A549 (cell line): ENCODE measurements around the gene PSD2. TPM values are rescaled to one million over a fixed set of nuclear protein-coding genes. Genes with fewer than 3 reads are reported as not detected.

ENCODE experiments used
- ATAC-seq, 2 experiments: fragments of 200-7000 bp in 1 of 2; fragments of >200 bp in 1 of 2; cut with Nextera tagmentation in 1 of 2; cut with Tn5 transposase in 1 of 2; 3 replicates each; pipeline versions ENCODE4 v1.8.0 to v1.9.1; 2018 to 2020; ENCODE audit warnings: mild to moderate bottlenecking in 1 of 2, moderate library complexity in 1 of 2
- CTCF ChIA-PET: fragments of 300-600 bp; sonication (Branson Sonifier 250); formaldehyde crosslinking; extraction: SDS; loops from one replicate; lab custom pipeline; 2021; ENCODE audit warnings: antibody characterized with exemption, inconsistent platforms; lab: Yijun Ruan, JAX
- POLR2A ChIA-PET: fragments of 350-600 bp; formaldehyde crosslinking; extraction: SDS; loops from one replicate; lab custom pipeline; 2021; ENCODE audit warnings: antibody characterized with exemption, inconsistent platforms; lab: Yijun Ruan, JAX
- DNase-seq, 2 experiments: peaks; one replicate each; pipeline versions ENCODE4 v3.0.0 to v3.0.0-alpha.2; 2011 to 2016; ENCODE audit warnings: low read depth in 1 of 2, low spot score in 1 of 2
- FAIRE-seq: peaks from 2 replicates; lab custom pipeline; 2011; peaks lifted over from hg19 to GRCh38; lab: Jason Lieb, UNC
- H3K27ac ChIP-seq, 2 experiments: fragments of >200 bp; sonication (Bioruptor Twin); formaldehyde crosslinking; 3 replicates each; pipeline ENCODE4 v1.5.1; 2016 to 2017
- H3K4me1 ChIP-seq: fragments of >200 bp; sonication (Bioruptor Twin); formaldehyde crosslinking; 3 replicates; pipeline ENCODE4 v1.6.1; 2016
- H3K4me2 ChIP-seq: fragments of >200 bp; sonication (Bioruptor Twin); formaldehyde crosslinking; 3 replicates; pipeline ENCODE4 v1.6.1; 2016
- H3K4me3 ChIP-seq: fragments of >200 bp; sonication (Bioruptor Twin); formaldehyde crosslinking; 3 replicates; pipeline ENCODE4 v1.5.1; 2016
- H3K9me3 ChIP-seq: fragments of >200 bp; sonication (Bioruptor Twin); formaldehyde crosslinking; 3 replicates; pipeline ENCODE4 v1.6.1; 2016
- BHLHE40 ChIP-seq: IDR thresholded peaks from 2 replicates; pipeline ENCODE4 v1.6.1; 2012; ENCODE audit warnings: low read depth, low read length, inconsistent platforms
- CBX8 ChIP-seq: fragments of 200-600 bp; sonication (generic); IDR thresholded peaks from 2 replicates; pipeline ENCODE4 v1.6.1; 2016
- EP300 ChIP-seq, 2 experiments: fragments of >200 bp; sonication (Bioruptor Twin); formaldehyde crosslinking; IDR thresholded peaks; 2 replicates in 1 of 2; 3 replicates in 1 of 2; pipeline ENCODE4 v1.6.1; 2016 to 2017
- ESRRA ChIP-seq: fragments of 150-350 bp; IDR thresholded peaks from 2 replicates; pipeline ENCODE4 v1.6.1; 2014; ENCODE audit warnings: mild to moderate bottlenecking, low read length, borderline replicate concordance
- FOSB ChIP-seq: fragments of 250-450 bp; sonication (Bioruptor Pico); IDR thresholded peaks from 2 replicates; pipeline ENCODE4 v1.5.0; 2020; ENCODE audit warnings: mild to moderate bottlenecking, moderate library complexity
- FOXS1 ChIP-seq: fragments of 250-450 bp; sonication (Bioruptor Pico); IDR thresholded peaks from 2 replicates; pipeline ENCODE4 v1.5.0; 2020; ENCODE audit warnings: mild to moderate bottlenecking, moderate library complexity
- HDAC2 ChIP-seq: fragments of 200-600 bp; sonication (generic); IDR thresholded peaks from 2 replicates; pipeline ENCODE4 v1.6.1; 2016
- HEYL ChIP-seq: fragments of 250-450 bp; sonication (Bioruptor Pico); IDR thresholded peaks from 2 replicates; pipeline ENCODE4 v1.8.0; 2021; ENCODE audit warnings: mild to moderate bottlenecking, moderate library complexity
- HOXA7 ChIP-seq: fragments of 250-450 bp; sonication (Bioruptor Pico); IDR thresholded peaks from 2 replicates; pipeline ENCODE4 v1.5.0; 2020; ENCODE audit warnings: mild to moderate bottlenecking, moderate library complexity
- JUN ChIP-seq, 2 experiments: fragments of >200 bp; sonication (Bioruptor Twin); formaldehyde crosslinking; IDR thresholded peaks; 2 replicates in 1 of 2; 3 replicates in 1 of 2; pipeline ENCODE4 v1.6.1; 2016 to 2017
- MYC ChIP-seq: IDR thresholded peaks from 2 replicates; pipeline ENCODE4 v1.6.1; 2012; ENCODE audit warnings: mild to moderate bottlenecking, inconsistent platforms, low read length, improper control_type of control experiment, borderline replicate concordance
- NFE2L2 ChIP-seq: fragments of 150-350 bp; conservative IDR thresholded peaks from 2 replicates; pipeline ENCODE4 v1.6.1; 2014; ENCODE audit warnings: low read length
- NR3C1 ChIP-seq: fragments of >200 bp; sonication (Bioruptor Twin); formaldehyde crosslinking; IDR thresholded peaks from 3 replicates; pipeline ENCODE4 v1.6.1; 2017
- POLR2A ChIP-seq: IDR thresholded peaks from 2 replicates; pipeline ENCODE4 v1.6.1; 2012; ENCODE audit warnings: mild to moderate bottlenecking, low read length
- TFCP2L1 ChIP-seq: fragments of 250-450 bp; sonication (Bioruptor Pico); IDR thresholded peaks from 2 replicates; pipeline ENCODE4 v1.5.0; 2021; ENCODE audit warnings: mild to moderate bottlenecking
- TP53 ChIP-seq: fragments of 250-450 bp; sonication (Bioruptor Pico); IDR thresholded peaks from 2 replicates; pipeline ENCODE4 v1.5.0; 2021; ENCODE audit warnings: mild to moderate bottlenecking, moderate library complexity
- ZFP36 ChIP-seq: fragments of 450-650 bp; IDR thresholded peaks from 2 replicates; pipeline ENCODE4 v1.6.1; 2014; ENCODE audit warnings: borderline replicate concordance; ENCODE audit not compliant: partially characterized antibody
- ZSCAN20 ChIP-seq: fragments of 250-450 bp; sonication (Bioruptor Pico); IDR thresholded peaks from 2 replicates; pipeline ENCODE4 v1.8.0; 2022; ENCODE audit warnings: mild to moderate bottlenecking, moderate library complexity
- WGBS: methylation state at CpG from one replicate; pipeline ENCODE4 v1.1.6; 2017; ENCODE audit errors: missing lambda C conversion rate; 5-methylcytosine and 5-hydroxymethylcytosine counted together
- polyA plus RNA-seq, 4 experiments: library from polyadenylated mRNA; depleted of rRNA in 3 of 4; stranded (reverse); fragments of >200 nt; fragmentation: RNase III in 1 of 4; extraction: RNeasy Plus Mini Kit Qiagen cat#74134 plus additional on column Dnase treatment in 1 of 4; gene quantifications; 2 replicates in 3 of 4; 3 replicates in 1 of 4; pipeline ENCODE4 v1.2.3, GENCODE V29; 2011 to 2017
- TF ChIP-seq, protein P1 (sequence below): fragments of 200-600 bp; sonication (generic); IDR thresholded peaks from 2 replicates; pipeline ENCODE4 v1.6.1; 2016; ENCODE audit warnings: antibody characterized with exemption, mild to moderate bottlenecking, moderate library complexity
- TF ChIP-seq, protein P2 (sequence below): IDR thresholded peaks from 2 replicates; pipeline ENCODE4 v1.6.1; 2012
- TF ChIP-seq, protein P3 (sequence below): IDR thresholded peaks from 2 replicates; pipeline ENCODE4 v1.6.1; 2012
- TF ChIP-seq, protein P4 (sequence below): fragments of >200 bp; sonication (Bioruptor Twin); formaldehyde crosslinking; IDR thresholded peaks from 3 replicates; pipeline ENCODE4 v1.6.1; 2016
- TF ChIP-seq, protein P5 (sequence below): fragments of >200 bp; sonication (Bioruptor Twin); formaldehyde crosslinking; IDR thresholded peaks from 3 replicates; pipeline ENCODE4 v1.5.1; 2016
- TF ChIP-seq, protein P6 (sequence below): fragments of >200 bp; sonication (Bioruptor Twin); formaldehyde crosslinking; IDR thresholded peaks from 2 replicates; pipeline ENCODE4 v1.6.1; 2016

Gene PSD2
- polyA plus RNA-seq, 2 of the 4 experiments (the other 2 are of a cell fraction) = 0.05 TPM; not detected in 1

DNA sequence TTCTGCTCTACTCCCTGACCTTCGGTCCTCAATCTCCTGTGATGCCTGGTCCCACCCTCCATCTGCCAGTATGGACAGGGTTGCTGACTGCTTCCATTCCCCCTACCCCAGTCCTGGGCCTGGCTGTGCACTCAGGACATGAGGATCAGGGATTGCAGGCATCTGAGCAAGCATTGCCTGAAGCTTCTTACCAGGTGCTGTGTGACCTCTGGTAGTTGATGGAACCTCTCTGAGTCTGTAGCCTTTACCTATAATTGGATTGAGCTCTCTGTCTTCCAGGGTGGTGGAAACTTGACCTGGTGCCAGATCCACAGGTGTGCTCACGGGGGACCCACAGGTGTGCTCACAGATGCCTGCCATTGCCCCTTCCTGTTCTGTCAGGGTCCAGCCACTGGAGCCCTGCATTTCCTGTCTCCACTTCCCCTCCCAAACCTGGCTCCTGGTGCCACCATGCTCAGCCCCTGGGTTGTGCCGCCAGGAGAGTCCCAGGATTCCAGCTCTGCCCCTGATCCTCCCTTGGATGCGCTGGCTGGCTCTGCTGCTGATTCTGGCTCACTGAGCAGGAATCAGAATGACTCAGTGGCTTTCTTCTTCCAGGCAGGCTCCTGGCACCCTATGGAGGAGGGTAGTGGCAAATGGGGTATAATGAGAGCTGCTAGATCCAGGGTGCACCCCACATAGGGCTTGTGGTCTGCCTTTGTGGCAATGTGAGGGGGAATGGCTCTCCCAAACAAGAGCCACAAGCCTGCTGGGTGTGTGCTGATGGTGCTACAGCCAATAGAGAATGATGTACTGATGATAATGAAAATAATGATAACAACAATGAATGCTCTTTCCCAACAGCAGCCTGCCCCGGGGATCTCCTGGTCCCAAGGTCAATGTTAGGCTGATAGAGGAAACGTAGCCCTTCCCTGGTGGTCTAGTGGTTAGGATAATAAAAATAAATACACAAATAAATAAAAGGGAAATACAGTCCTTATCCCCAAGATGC lies 35.2 kb upstream of the PSD2 start:
- Histone ChIP-seq H3K4me2 (no peak overlapping the region), H3K4me3 (no peak overlapping the region), H3K9me3 (no peaks in the 10 kb centered on the region), H3K4me1 (peaks cover 3% of the 10 kb centered on the region; the same call in 1 of the 3 replicates), H3K27ac (peak overlapping the region in 1 of 2 experiments; percentile 60; a peak in 2 of 6 replicates)
- DNase-seq (no peak), ATAC-seq (peak; percentile 4 to 21; a peak in 2 of 6 replicates), FAIRE-seq (no peak)
- POLR2A ChIA-PET = no interaction called here
- TF ChIP-seq ZSCAN20 (CRISPR knock-in tag) (no peak), EP300 (IDR thresholded peaks at IDR 0.05) (no peak), JUN (IDR thresholded peaks at IDR 0.05) (no peak), POLR2A (no peak), NR3C1 (no peak), ZFP36 (peak; percentile 19), FOXS1 (CRISPR knock-in tag) (no peak), HDAC2 (no peak)
- 53% methylated on average over 6 of the region's 6 CpGs for WGBS
- CTCF ChIA-PET = interaction anchor here (0.6 to 4.5 kb wide), 2 partner anchors 14 to 128 kb away, joined by 3 to 24 read pairs; no protein-coding TSS in a partner anchor

DNA sequence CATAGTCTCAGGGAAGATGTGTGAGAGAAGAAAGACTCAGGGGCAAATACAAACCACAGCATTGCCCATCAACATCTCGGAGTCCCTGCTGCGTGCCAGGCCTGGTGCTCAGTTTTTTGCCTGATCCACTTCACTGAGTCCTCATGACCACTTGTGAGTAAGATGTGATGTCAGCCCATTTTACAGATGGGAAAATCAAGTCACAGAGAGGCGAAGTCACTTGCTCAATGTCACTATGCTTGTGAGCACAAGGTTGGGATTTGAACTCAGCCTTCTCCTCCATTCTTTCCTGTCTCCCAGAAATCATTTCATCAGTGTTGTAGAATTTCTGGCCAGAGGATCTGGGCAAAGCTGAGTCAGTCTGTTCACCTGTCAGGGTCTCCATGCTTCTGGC lies 34.6 kb upstream of the PSD2 start:
- no peak for ATAC-seq
- CTCF ChIA-PET = interaction anchor here (1.3 kb wide), 2 partner anchors 9 to 207 kb away, joined by 3 to 5 read pairs; no protein-coding TSS in a partner anchor

More for the DNA sequence above, 34.6 kb upstream of the PSD2 start:
- POLR2A ChIA-PET = no interaction called here
- H3K4me1 ChIP-seq = no peaks in the 10 kb centered on the region
- H3K27ac ChIP-seq = no peak overlapping the region
- H3K4me2 ChIP-seq = no peak overlapping the region
- WGBS = 75% methylated on average over 3 of the region's 3 CpGs
- no peak for FAIRE-seq
- no peak for DNase-seq
- TF ChIP-seq EP300 (IDR thresholded peaks at IDR 0.05) (no peak), HEYL (CRISPR knock-in tag) (no peak), CBX8 (no peak), NFE2L2 (no peak), FOSB (no peak), ESRRA (no peak), HOXA7 (no peak), BHLHE40 (no peak), JUN (IDR thresholded peaks at IDR 0.05) (no peak), TFCP2L1 (CRISPR knock-in tag) (no peak), TP53 (CRISPR knock-in tag) (no peak), POLR2A (no peak), MYC (no peak)
- TF ChIP-seq, protein P1, sequence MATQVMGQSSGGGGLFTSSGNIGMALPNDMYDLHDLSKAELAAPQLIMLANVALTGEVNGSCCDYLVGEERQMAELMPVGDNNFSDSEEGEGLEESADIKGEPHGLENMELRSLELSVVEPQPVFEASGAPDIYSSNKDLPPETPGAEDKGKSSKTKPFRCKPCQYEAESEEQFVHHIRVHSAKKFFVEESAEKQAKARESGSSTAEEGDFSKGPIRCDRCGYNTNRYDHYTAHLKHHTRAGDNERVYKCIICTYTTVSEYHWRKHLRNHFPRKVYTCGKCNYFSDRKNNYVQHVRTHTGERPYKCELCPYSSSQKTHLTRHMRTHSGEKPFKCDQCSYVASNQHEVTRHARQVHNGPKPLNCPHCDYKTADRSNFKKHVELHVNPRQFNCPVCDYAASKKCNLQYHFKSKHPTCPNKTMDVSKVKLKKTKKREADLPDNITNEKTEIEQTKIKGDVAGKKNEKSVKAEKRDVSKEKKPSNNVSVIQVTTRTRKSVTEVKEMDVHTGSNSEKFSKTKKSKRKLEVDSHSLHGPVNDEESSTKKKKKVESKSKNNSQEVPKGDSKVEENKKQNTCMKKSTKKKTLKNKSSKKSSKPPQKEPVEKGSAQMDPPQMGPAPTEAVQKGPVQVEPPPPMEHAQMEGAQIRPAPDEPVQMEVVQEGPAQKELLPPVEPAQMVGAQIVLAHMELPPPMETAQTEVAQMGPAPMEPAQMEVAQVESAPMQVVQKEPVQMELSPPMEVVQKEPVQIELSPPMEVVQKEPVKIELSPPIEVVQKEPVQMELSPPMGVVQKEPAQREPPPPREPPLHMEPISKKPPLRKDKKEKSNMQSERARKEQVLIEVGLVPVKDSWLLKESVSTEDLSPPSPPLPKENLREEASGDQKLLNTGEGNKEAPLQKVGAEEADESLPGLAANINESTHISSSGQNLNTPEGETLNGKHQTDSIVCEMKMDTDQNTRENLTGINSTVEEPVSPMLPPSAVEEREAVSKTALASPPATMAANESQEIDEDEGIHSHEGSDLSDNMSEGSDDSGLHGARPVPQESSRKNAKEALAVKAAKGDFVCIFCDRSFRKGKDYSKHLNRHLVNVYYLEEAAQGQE = no peak
- TF ChIP-seq, protein P2, sequence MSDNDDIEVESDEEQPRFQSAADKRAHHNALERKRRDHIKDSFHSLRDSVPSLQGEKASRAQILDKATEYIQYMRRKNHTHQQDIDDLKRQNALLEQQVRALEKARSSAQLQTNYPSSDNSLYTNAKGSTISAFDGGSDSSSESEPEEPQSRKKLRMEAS = no peak
- TF ChIP-seq, protein P3, sequence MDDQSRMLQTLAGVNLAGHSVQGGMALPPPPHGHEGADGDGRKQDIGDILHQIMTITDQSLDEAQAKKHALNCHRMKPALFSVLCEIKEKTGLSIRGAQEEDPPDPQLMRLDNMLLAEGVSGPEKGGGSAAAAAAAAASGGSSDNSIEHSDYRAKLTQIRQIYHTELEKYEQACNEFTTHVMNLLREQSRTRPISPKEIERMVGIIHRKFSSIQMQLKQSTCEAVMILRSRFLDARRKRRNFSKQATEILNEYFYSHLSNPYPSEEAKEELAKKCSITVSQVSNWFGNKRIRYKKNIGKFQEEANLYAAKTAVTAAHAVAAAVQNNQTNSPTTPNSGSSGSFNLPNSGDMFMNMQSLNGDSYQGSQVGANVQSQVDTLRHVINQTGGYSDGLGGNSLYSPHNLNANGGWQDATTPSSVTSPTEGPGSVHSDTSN = no peak
- TF ChIP-seq, protein P4, sequence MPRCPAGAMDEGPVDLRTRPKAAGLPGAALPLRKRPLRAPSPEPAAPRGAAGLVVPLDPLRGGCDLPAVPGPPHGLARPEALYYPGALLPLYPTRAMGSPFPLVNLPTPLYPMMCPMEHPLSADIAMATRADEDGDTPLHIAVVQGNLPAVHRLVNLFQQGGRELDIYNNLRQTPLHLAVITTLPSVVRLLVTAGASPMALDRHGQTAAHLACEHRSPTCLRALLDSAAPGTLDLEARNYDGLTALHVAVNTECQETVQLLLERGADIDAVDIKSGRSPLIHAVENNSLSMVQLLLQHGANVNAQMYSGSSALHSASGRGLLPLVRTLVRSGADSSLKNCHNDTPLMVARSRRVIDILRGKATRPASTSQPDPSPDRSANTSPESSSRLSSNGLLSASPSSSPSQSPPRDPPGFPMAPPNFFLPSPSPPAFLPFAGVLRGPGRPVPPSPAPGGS = no peak
- TF ChIP-seq, protein P5, sequence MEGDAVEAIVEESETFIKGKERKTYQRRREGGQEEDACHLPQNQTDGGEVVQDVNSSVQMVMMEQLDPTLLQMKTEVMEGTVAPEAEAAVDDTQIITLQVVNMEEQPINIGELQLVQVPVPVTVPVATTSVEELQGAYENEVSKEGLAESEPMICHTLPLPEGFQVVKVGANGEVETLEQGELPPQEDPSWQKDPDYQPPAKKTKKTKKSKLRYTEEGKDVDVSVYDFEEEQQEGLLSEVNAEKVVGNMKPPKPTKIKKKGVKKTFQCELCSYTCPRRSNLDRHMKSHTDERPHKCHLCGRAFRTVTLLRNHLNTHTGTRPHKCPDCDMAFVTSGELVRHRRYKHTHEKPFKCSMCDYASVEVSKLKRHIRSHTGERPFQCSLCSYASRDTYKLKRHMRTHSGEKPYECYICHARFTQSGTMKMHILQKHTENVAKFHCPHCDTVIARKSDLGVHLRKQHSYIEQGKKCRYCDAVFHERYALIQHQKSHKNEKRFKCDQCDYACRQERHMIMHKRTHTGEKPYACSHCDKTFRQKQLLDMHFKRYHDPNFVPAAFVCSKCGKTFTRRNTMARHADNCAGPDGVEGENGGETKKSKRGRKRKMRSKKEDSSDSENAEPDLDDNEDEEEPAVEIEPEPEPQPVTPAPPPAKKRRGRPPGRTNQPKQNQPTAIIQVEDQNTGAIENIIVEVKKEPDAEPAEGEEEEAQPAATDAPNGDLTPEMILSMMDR = no peak
- TF ChIP-seq, protein P6, sequence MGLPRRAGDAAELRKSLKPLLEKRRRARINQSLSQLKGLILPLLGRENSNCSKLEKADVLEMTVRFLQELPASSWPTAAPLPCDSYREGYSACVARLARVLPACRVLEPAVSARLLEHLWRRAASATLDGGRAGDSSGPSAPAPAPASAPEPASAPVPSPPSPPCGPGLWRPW = no peak
- H3K9me3 ChIP-seq = no peaks in the 10 kb centered on the region
- H3K4me3 ChIP-seq = no peak overlapping the region
